K562 (cell line): ENCODE measurements around the gene SLC5A6. TPM values are rescaled to one million over a fixed set of nuclear protein-coding genes. Genes with fewer than 3 reads are reported as not detected.
A peak's percentile ranks its signal among the peaks of the same experiment; 100 is the strongest.

Source experiments
- EGR1 ChIP-seq: fragments of 450-650 bp; conservative IDR thresholded peaks from 2 replicates; pipeline ENCODE4 v1.6.1; 2017; ENCODE audit warnings: mild to moderate bottlenecking
- ETV5 ChIP-seq: sonication (generic); formaldehyde crosslinking; IDR thresholded peaks from 2 replicates; pipeline ENCODE4 v1.4.0; 2020; ENCODE audit warnings: low read depth, mild to moderate bottlenecking, missing genetic modification reagents
- FOXM1 ChIP-seq, 2 experiments: fragments of 450-650 bp in 1 of 2; sonication (generic) in 1 of 2; formaldehyde crosslinking in 1 of 2; IDR thresholded peaks; 2 replicates each; pipeline versions ENCODE4 v1.6.1 to v1.9.0; 2017 to 2022; ENCODE audit warnings: low read depth in 2 of 2, mild to moderate bottlenecking in 2 of 2, missing genetic modification reagents in 1 of 2, moderate library complexity in 1 of 2
- GTF2B ChIP-seq: IDR thresholded peaks from 2 replicates; pipeline ENCODE4 v1.6.1; 2011; ENCODE audit not compliant: insufficient read length; ENCODE audit errors: extremely low read depth
- HBP1 ChIP-seq: fragments of 450-650 bp; formaldehyde crosslinking; IDR thresholded peaks from 2 replicates; pipeline ENCODE4 v1.4.0; 2022; ENCODE audit warnings: missing genetic modification characterization
- HMGN3 ChIP-seq: IDR thresholded peaks from 2 replicates; pipeline ENCODE4 v1.6.1; 2011; ENCODE audit warnings: borderline replicate concordance, low read depth, mild to moderate bottlenecking, mixed read lengths, low read length; ENCODE audit not compliant: insufficient read length; ENCODE audit errors: extremely low read depth
- KAT7 ChIP-seq: sonication (generic); formaldehyde crosslinking; IDR thresholded peaks from 2 replicates; pipeline ENCODE4 v1.8.0; 2022; ENCODE audit warnings: missing genetic modification reagents, mild to moderate bottlenecking, borderline replicate concordance
- KLF10 ChIP-seq: fragments of 250-450 bp; sonication (Bioruptor Pico); IDR thresholded peaks from 2 replicates; pipeline ENCODE4 v1.6.1; 2021; ENCODE audit warnings: matching md5 sums
- MCM7 ChIP-seq, 2 experiments: fragments of 450-650 bp; IDR thresholded peaks; 2 replicates each; pipeline ENCODE4 v1.6.1; 2016 to 2018
- MTA1 ChIP-seq: fragments of 450-650 bp; IDR thresholded peaks from 2 replicates; pipeline ENCODE4 v1.6.1; 2017; ENCODE audit warnings: borderline replicate concordance
- MXI1 ChIP-seq: IDR thresholded peaks from 2 replicates; pipeline ENCODE4 v1.6.1; 2011; ENCODE audit warnings: low read depth, mild to moderate bottlenecking, improper control_type of control experiment, low read length
- NCOR1 ChIP-seq: fragments of 450-650 bp; IDR thresholded peaks from 2 replicates; pipeline ENCODE4 v1.6.1; 2016; ENCODE audit warnings: mild to moderate bottlenecking, moderate library complexity
- NR2C1 ChIP-seq, 2 experiments: fragments of 450-650 bp; IDR thresholded peaks; 2 replicates each; pipeline ENCODE4 v1.6.1; 2017; ENCODE audit warnings: mild to moderate bottlenecking in 2 of 2, antibody characterized with exemption in 1 of 2, inconsistent platforms in 1 of 2, missing compliant biosample characterization in 1 of 2, missing genetic modification characterization in 1 of 2
- PHF21A ChIP-seq: fragments of 450-650 bp; IDR thresholded peaks from 2 replicates; pipeline ENCODE4 v1.6.1; 2017; ENCODE audit warnings: low read depth, borderline replicate concordance
- RBFOX2 ChIP-seq: fragments of 200-400 bp; formaldehyde crosslinking; IDR thresholded peaks from 2 replicates; pipeline ENCODE4 v1.6.1; 2017; ENCODE audit warnings: low read depth, mild to moderate bottlenecking, low read length, moderate library complexity
- TEAD2 ChIP-seq: fragments of 450-650 bp; IDR thresholded peaks from 2 replicates; pipeline ENCODE4 v1.6.1; 2016; ENCODE audit warnings: missing genetic modification characterization, control low read depth, missing compliant biosample characterization
- TFAP4 ChIP-seq: sonication (generic); formaldehyde crosslinking; IDR thresholded peaks from 2 replicates; pipeline ENCODE4 v1.8.0; 2022; ENCODE audit warnings: missing genetic modification reagents, mild to moderate bottlenecking, moderate library complexity, borderline replicate concordance
- ZNF436 ChIP-seq: fragments of 250-450, 450-650 bp; sonication (Bioruptor Pico); formaldehyde crosslinking; IDR thresholded peaks from 2 replicates; pipeline ENCODE4 v1.7.0; 2020; ENCODE audit warnings: mild to moderate bottlenecking
- ZNF609 ChIP-seq: sonication (generic); formaldehyde crosslinking; IDR thresholded peaks from 2 replicates; pipeline ENCODE4 v1.8.1; 2023; ENCODE audit warnings: missing genetic modification reagents, mild to moderate bottlenecking, borderline replicate concordance
- ZZZ3 ChIP-seq: fragments of 450-650 bp; IDR thresholded peaks from 2 replicates; pipeline ENCODE4 v1.6.1; 2016; ENCODE audit warnings: antibody characterized with exemption, mild to moderate bottlenecking, moderate library complexity
- polyA plus RNA-seq, 8 experiments: library from polyadenylated mRNA; depleted of rRNA in 4 of 8; stranded (reverse) in 5 of 8; unstranded in 3 of 8; fragments of >200 nt; fragmentation: Nextera tagmentation in 2 of 8; fragmentation: Illumina TruSeq in 1 of 8; extraction: Ambion mirVana in 2 of 8; extraction: Trizol in 1 of 8; gene quantifications; 2 replicates each; pipeline versions ENCODE4 v1.2.1 to v1.2.3, GENCODE V29; 2011 to 2014; ENCODE audit warnings: inconsistent platforms in 1 of 8, missing spikeins in 1 of 8
- total RNA-seq, 7 experiments: library from RNA; depleted of rRNA in 6 of 7; stranded (reverse); fragments of >200 nt in 6 of 7; fragmentation: Illumina TruSeq in 2 of 7; extraction: Trizol in 2 of 7; gene quantifications; 2 replicates each; pipeline versions ENCODE4 v1.2.1 to v1.2.3, GENCODE V29; 2011 to 2021; ENCODE audit warnings: low replicate concordance in 1 of 7

Gene SLC5A6
- total and polyA plus RNA-seq, 9 of the 15 experiments (the other 6 are each of a cell fraction or from before 2014, with no cell fraction given), result 32.6 to 137 (median 107) TPM

GRCh38 chr2:27211943-27212625, at the start of gene SLC5A6, which contains the start of gene ATRAID (continued):
- no peak for TF ChIP-seq HBP1 (CRISPR knock-in tag)
- TF ChIP-seq TEAD2 (tag), result no peak
- no peak for TF ChIP-seq MXI1
- no peak for TF ChIP-seq KLF10 (CRISPR knock-in tag)
- TF ChIP-seq NR2C1 (IDR thresholded peaks at IDR 0.05), result peak; percentile 90
- peak; percentile 91 for TF ChIP-seq NR2C1 (tag; IDR thresholded peaks at IDR 0.05)
- TF ChIP-seq TFAP4 (CRISPR knock-in tag), result peak; percentile 68
- peak; percentile 73 for TF ChIP-seq HMGN3
- no peak for TF ChIP-seq ZZZ3
- peak; percentile 99 for TF ChIP-seq RBFOX2
- no peak for TF ChIP-seq PHF21A
- TF ChIP-seq MCM7 (IDR thresholded peaks at IDR 0.05), result no peak
- no peak; the same call in none of the 2 replicates for TF ChIP-seq ETV5 (CRISPR knock-in tag)
- peak; percentile 9 for TF ChIP-seq GTF2B
- no peak for TF ChIP-seq ZNF609 (CRISPR knock-in tag)
- TF ChIP-seq MTA1, result no peak
- TF ChIP-seq EGR1, result no peak
- TF ChIP-seq NCOR1, result no peak
- no peak for TF ChIP-seq FOXM1 (IDR thresholded peaks at IDR 0.05; ENCODE audit: low read depth)
- 0 out of 2 replicates have a peak, but pooled peaks have one; percentile 53 for TF ChIP-seq FOXM1 (CRISPR knock-in tag; IDR thresholded peaks at IDR 0.05; ENCODE audit: low read depth)
- no peak for TF ChIP-seq KAT7 (CRISPR knock-in tag)
- TF ChIP-seq ZNF436 (CRISPR knock-in tag), result no peak
